ENCODE results near the gene ADAMTS8.

Gene ADAMTS8

DNA sequence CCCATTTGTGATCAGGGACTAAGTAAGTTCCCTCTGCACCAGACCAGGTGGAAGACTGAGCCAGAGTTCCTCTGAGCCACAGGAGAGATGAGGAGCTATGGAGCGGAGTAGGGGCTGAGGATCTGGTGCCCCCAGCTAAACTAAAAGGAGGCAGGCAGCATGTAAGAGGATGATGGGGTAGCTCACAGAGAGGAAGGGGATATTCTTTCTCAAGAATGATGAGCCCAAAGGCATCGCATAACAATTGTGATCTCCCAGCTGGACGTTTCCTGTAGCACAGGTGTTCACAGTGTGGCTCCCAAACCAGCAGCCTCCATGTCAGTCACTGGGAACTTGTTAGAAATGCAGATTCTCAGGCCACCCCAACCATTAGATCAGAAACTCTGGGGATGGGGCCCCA, 24.4 kb downstream of the ADAMTS8 start:
- Histone ChIP-seq H3K4me1 (ENCODE audit: control insufficient read depth, insufficient read depth, low read length) (peaks cover 30% of the 10 kb centered on the region), H3K36me3 (ENCODE audit: control insufficient read depth, insufficient read depth, low read length) (no peaks in the 10 kb centered on the region), H3K9ac (ENCODE audit: low read length) (peak overlapping the region; percentile 50), H3K27me3 (ENCODE audit: control insufficient read depth, insufficient read depth, low read length) (peaks cover 7% of the 10 kb centered on the region; the same call in 1 of the 2 replicates), H3K4me3 (ENCODE audit: low read depth, low read length) (0 out of 2 replicates have a peak overlapping the region, but pooled peaks have one; percentile 5), H3K27ac (ENCODE audit: low read depth, low read length) (peak overlapping the region; percentile 49), H3K9me3 (ENCODE audit: control insufficient read depth, insufficient read depth, low read depth, low read length) (no peaks in the 10 kb centered on the region)

DNA sequence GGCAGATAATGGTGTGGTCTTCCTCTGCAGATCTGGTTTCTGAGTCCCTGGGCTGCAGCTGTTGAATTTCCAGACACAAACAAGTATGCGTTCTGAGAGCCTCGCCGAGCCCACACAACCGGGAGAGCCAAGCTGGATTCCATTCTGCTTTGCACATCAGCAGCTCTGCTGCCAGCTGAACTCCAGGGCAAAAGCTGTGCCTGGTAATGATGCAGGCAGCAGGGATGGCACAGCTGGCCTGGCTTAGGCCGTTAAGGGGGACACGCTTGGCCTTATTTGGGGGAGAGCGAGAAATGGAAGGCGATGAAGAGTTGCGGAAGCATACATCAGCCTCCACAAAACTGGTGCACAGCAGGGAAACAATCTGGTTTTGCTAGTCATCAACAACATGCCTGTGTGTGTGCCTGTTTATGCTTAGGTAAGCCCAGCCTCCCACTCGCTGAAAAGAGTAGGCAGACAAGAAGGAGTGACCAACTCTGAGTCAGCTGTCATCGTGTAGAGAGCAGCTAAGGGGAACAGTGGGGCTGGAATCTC, 25.1 kb downstream of the ADAMTS8 start:
- H3K9me3 ChIP-seq (ENCODE audit: control insufficient read depth, insufficient read depth, low read depth, low read length), result no peaks in the 10 kb centered on the region
- H3K36me3 ChIP-seq (ENCODE audit: control insufficient read depth, insufficient read depth, low read length), result no peaks in the 10 kb centered on the region
- peak overlapping the region; percentile 49 for H3K27ac ChIP-seq (ENCODE audit: low read depth, low read length)
- H3K27me3 ChIP-seq (ENCODE audit: control insufficient read depth, insufficient read depth, low read length), result peaks cover 7% of the 10 kb centered on the region; the same call in 1 of the 2 replicates
- 0 out of 2 replicates have a peak overlapping the region, but pooled peaks have one; percentile 5 for H3K4me3 ChIP-seq (ENCODE audit: low read depth, low read length)
- peaks cover 30% of the 10 kb centered on the region for H3K4me1 ChIP-seq (ENCODE audit: control insufficient read depth, insufficient read depth, low read length)
- peak overlapping the region; percentile 50 for H3K9ac ChIP-seq (ENCODE audit: low read length)

DNA sequence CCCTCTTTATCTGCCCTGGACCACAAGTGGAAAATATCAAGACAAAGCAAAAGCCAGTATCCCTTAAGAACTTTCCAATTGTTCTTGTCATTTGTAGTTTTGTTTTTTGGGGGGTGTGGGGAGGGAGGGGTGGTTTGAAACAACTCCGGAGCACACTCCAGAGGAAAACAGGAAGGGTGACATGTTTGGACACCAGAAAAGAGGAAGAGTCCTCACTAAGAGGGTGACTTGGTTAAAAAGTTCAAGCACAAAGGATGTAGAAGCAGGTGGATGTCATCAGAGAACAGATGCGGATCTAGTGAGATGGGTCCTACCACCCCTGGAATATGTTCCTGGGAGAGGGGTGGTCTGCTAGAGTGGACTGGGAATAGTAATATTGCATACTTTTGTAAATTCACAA, 25.8 kb downstream of the ADAMTS8 start:
- Histone ChIP-seq H3K36me3 (ENCODE audit: control insufficient read depth, insufficient read depth, low read length) (no peaks in the 10 kb centered on the region), H3K4me3 (ENCODE audit: low read depth, low read length) (no peak overlapping the region), H3K27me3 (ENCODE audit: control insufficient read depth, insufficient read depth, low read length) (peaks cover 7% of the 10 kb centered on the region; the same call in 1 of the 2 replicates), H3K4me1 (ENCODE audit: control insufficient read depth, insufficient read depth, low read length) (peaks cover 30% of the 10 kb centered on the region), H3K9me3 (ENCODE audit: control insufficient read depth, insufficient read depth, low read depth, low read length) (no peaks in the 10 kb centered on the region), H3K9ac (ENCODE audit: low read length) (no peak overlapping the region), H3K27ac (ENCODE audit: low read depth, low read length) (no peak overlapping the region)

DNA sequence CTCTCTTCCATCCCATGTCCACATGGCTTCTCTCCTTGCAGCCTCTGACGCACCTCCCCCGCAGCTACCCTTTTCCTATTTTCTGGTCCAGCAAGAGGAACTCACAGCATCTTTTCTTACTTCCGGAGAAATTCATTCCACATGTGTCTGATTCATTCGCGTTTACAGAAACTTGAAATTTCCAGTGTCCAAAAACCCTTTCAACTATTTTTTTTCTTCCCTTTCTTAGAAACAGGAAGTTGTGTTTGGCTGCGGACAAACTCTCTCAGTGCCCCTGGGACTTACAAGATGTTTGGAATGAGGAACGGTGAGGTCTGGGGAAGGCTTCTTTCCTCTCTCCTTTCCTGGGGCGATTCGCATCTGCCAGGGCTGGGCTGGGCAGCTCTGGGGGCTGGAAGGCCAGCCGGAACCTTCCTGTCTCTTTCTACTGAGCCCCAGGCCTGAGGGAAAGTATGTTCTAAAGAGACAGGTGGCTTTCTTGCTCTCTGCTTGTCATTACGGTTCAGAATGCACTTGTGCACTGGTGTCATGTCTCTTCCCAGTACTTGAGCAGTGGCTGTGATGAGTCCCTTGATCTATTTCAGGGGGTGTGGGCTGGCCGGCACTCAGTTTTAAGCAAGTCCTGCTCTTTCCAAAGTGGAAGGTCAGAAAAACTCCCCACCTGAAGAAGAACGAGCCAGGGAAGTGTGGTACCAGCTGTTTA, 27.5 kb downstream of the ADAMTS8 start:
- Histone ChIP-seq H3K4me1 (ENCODE audit: control insufficient read depth, insufficient read depth, low read length) (peaks cover 30% of the 10 kb centered on the region), H3K36me3 (ENCODE audit: control insufficient read depth, insufficient read depth, low read length) (no peaks in the 10 kb centered on the region), H3K27ac (ENCODE audit: low read depth, low read length) (no peak overlapping the region), H3K9me3 (ENCODE audit: control insufficient read depth, insufficient read depth, low read depth, low read length) (no peaks in the 10 kb centered on the region), H3K4me3 (ENCODE audit: low read depth, low read length) (no peak overlapping the region), H3K27me3 (ENCODE audit: control insufficient read depth, insufficient read depth, low read length) (peaks cover 7% of the 10 kb centered on the region; the same call in 1 of the 2 replicates), H3K9ac (ENCODE audit: low read length) (no peak overlapping the region)

DNA sequence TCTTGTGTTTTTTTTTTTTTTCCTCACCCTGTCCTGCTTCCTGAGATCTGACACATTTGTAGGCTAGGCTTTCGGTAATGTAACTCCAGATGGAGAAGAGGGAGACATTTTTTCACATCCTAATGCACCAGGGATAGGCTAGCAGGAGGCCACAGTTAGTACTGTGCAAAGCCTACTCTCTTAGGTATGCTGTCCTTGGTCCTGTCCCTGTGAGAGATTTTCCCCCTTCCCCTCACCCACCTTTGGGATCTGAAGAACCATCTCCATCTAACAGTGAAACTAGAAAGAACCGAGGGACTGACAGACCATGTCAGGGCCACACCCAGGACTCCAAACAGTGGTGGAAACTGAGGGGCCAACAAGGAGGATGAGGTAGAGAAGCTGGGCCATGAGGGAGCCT, 29.2 kb downstream of the ADAMTS8 start:
- H3K9me3 ChIP-seq (ENCODE audit: control insufficient read depth, insufficient read depth, low read depth, low read length), result no peaks in the 10 kb centered on the region
- H3K9ac ChIP-seq (ENCODE audit: low read length), result no peak overlapping the region
- no peaks in the 10 kb centered on the region for H3K36me3 ChIP-seq (ENCODE audit: control insufficient read depth, insufficient read depth, low read length)
- H3K27ac ChIP-seq (ENCODE audit: low read depth, low read length), result no peak overlapping the region
- peaks cover 18% of the 10 kb centered on the region for H3K4me1 ChIP-seq (ENCODE audit: control insufficient read depth, insufficient read depth, low read length)
- no peak overlapping the region for H3K4me3 ChIP-seq (ENCODE audit: low read depth, low read length)
- H3K27me3 ChIP-seq (ENCODE audit: control insufficient read depth, insufficient read depth, low read length), result 0 out of 2 replicates have a peak, but pooled peaks cover 4% of the 10 kb centered on the region

DNA sequence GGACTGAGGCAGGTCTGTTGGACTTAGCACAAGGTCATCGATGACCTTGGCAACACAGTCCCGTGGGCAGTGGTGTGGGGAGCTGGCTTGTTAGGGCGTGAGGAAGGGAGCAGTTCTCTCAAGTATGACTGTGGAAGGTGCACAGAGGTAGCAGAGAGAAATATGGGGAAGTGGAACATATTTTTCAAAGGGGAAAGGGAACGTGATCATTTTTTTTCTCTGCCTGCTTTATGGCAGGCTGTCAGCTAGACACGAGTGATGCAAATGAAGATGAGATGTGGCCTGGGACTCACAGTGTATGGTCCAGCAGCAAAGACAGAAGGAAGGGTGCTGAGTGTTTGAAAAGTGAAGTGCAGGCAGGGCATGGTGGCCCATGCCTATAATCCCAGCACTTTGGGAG, 30.6 kb downstream of the ADAMTS8 start:
- Histone ChIP-seq H3K27me3 (ENCODE audit: control insufficient read depth, insufficient read depth, low read length) (0 out of 2 replicates have a peak, but pooled peaks cover 4% of the 10 kb centered on the region), H3K36me3 (ENCODE audit: control insufficient read depth, insufficient read depth, low read length) (no peaks in the 10 kb centered on the region), H3K27ac (ENCODE audit: low read depth, low read length) (no peak overlapping the region), H3K4me3 (ENCODE audit: low read depth, low read length) (no peak overlapping the region), H3K9me3 (ENCODE audit: control insufficient read depth, insufficient read depth, low read depth, low read length) (no peaks in the 10 kb centered on the region), H3K9ac (ENCODE audit: low read length) (no peak overlapping the region), H3K4me1 (ENCODE audit: control insufficient read depth, insufficient read depth, low read length) (peaks cover 5% of the 10 kb centered on the region; the same call in 1 of the 2 replicates)

DNA sequence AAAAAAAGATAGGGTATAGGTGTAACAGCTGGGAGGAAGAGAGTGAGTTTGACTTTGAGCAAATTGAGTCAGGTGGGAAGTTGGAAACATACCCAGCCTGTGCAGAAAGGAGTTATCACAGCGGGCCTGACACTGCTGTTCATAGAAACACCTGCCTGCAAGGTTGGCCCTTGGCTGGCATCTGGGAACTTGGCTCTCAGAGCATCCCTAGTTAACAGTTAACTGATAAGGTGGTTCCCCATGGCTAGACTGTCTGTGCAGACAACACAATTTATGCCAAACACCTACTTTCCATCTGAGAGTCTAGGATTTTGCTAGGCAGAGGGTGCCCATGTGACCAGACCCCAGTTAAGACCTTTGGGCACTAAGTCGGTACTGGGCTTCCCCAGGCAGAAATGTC, 31.4 kb downstream of the ADAMTS8 start:
- no peaks in the 10 kb centered on the region for H3K9me3 ChIP-seq (ENCODE audit: control insufficient read depth, insufficient read depth, low read depth, low read length)
- no peak overlapping the region for H3K9ac ChIP-seq (ENCODE audit: low read length)
- no peak overlapping the region for H3K27ac ChIP-seq (ENCODE audit: low read depth, low read length)
- 0 out of 2 replicates have a peak, but pooled peaks cover 4% of the 10 kb centered on the region for H3K27me3 ChIP-seq (ENCODE audit: control insufficient read depth, insufficient read depth, low read length)
- no peaks in the 10 kb centered on the region for H3K36me3 ChIP-seq (ENCODE audit: control insufficient read depth, insufficient read depth, low read length)
- no peak overlapping the region for H3K4me3 ChIP-seq (ENCODE audit: low read depth, low read length)
- H3K4me1 ChIP-seq (ENCODE audit: control insufficient read depth, insufficient read depth, low read length), result peaks cover 5% of the 10 kb centered on the region; the same call in 1 of the 2 replicates

DNA sequence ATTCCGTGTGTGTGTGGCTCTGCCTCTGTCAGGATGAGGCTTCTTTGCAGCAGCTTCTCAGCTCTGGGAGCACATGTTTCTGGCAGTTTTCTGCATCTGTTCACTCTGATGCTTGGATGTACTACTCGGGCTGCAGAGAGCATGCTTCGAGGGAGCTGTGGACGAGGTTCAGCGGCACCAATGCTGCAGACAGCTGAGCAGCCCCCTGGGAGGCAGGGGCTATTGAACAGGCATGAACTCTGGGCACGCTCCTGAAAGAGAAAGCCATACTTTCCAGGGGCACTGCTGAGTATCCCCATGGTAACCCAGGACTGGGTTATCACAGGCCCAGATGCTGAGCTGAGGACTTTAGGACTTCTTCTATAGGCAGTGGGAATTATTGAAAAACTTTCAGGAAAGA, 33.8 kb downstream of the ADAMTS8 start:
- Histone ChIP-seq H3K36me3 (ENCODE audit: control insufficient read depth, insufficient read depth, low read length) (no peaks in the 10 kb centered on the region), H3K4me3 (ENCODE audit: low read depth, low read length) (no peak overlapping the region), H3K9ac (ENCODE audit: low read length) (no peak overlapping the region), H3K27me3 (ENCODE audit: control insufficient read depth, insufficient read depth, low read length) (peaks cover 6% of the 10 kb centered on the region), H3K4me1 (ENCODE audit: control insufficient read depth, insufficient read depth, low read length) (peaks cover 8% of the 10 kb centered on the region), H3K9me3 (ENCODE audit: control insufficient read depth, insufficient read depth, low read depth, low read length) (no peaks in the 10 kb centered on the region), H3K27ac (ENCODE audit: low read depth, low read length) (no peak overlapping the region)

DNA sequence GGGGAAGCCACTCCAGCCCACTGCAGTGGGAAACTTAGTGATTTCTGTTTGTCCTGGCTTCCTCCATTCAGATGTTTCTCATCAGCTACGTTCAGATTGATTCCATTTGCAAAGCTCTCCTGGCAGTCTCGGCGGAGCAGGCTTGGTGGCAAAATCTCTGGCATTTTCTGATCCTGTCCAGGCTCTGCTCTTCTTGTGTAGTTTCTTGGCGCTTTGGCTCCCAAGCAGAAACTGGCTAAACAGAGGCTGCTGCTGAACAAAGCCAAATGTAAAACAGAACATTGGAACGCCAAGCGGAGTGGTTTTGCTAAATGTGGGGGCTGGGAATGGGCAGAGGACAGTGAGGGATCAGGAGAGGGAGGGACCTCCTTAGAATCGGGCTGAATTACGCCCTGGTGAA, 36.7 kb downstream of the ADAMTS8 start:
- no peak overlapping the region for H3K27ac ChIP-seq (ENCODE audit: low read depth, low read length)
- no peaks in the 10 kb centered on the region for H3K36me3 ChIP-seq (ENCODE audit: control insufficient read depth, insufficient read depth, low read length)
- no peak overlapping the region for H3K9ac ChIP-seq (ENCODE audit: low read length)
- no peaks in the 10 kb centered on the region for H3K9me3 ChIP-seq (ENCODE audit: control insufficient read depth, insufficient read depth, low read depth, low read length)
- H3K4me1 ChIP-seq (ENCODE audit: control insufficient read depth, insufficient read depth, low read length), result peaks cover 12% of the 10 kb centered on the region
- H3K4me3 ChIP-seq (ENCODE audit: low read depth, low read length), result no peak overlapping the region
- peaks cover 6% of the 10 kb centered on the region for H3K27me3 ChIP-seq (ENCODE audit: control insufficient read depth, insufficient read depth, low read length)

DNA sequence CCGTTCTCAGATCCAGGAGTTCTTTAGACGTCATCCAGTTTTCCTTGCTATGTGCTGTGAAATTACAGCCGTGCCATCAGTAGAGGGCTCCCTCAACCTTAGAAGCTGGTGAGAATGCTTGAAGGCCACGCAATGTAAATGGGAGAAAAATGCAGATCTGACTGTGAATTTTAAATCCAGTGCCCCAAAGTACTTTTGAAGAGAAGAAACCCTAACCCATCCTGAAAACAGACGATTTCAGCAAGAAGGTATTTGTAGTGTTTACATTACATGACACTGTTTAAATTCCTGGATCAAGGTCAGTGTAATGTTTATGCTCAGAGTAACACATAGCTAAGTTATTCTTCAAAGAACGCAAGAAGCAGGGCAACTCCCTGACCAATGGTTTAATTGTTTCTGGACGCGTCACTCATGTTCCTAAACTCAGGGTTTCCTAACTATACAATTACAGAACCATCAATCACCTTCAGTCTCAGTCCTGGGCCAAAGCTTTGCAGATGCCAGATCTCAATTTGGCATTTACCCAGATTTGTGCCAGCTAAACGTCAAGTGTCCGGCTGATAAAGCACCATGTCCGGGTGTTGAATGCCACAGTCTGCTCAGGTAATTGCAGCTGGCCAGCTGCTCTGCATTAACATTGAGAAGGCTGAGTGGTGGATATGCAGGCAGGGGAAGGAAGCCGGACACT, 38.2 kb downstream of the ADAMTS8 start:
- Histone ChIP-seq H3K27ac (ENCODE audit: low read depth, low read length) (no peak overlapping the region), H3K4me3 (ENCODE audit: low read depth, low read length) (no peak overlapping the region), H3K4me1 (ENCODE audit: control insufficient read depth, insufficient read depth, low read length) (peaks cover 12% of the 10 kb centered on the region), H3K9me3 (ENCODE audit: control insufficient read depth, insufficient read depth, low read depth, low read length) (no peaks in the 10 kb centered on the region), H3K9ac (ENCODE audit: low read length) (no peak overlapping the region), H3K36me3 (ENCODE audit: control insufficient read depth, insufficient read depth, low read length) (no peaks in the 10 kb centered on the region), H3K27me3 (ENCODE audit: control insufficient read depth, insufficient read depth, low read length) (peaks cover 6% of the 10 kb centered on the region)

DNA sequence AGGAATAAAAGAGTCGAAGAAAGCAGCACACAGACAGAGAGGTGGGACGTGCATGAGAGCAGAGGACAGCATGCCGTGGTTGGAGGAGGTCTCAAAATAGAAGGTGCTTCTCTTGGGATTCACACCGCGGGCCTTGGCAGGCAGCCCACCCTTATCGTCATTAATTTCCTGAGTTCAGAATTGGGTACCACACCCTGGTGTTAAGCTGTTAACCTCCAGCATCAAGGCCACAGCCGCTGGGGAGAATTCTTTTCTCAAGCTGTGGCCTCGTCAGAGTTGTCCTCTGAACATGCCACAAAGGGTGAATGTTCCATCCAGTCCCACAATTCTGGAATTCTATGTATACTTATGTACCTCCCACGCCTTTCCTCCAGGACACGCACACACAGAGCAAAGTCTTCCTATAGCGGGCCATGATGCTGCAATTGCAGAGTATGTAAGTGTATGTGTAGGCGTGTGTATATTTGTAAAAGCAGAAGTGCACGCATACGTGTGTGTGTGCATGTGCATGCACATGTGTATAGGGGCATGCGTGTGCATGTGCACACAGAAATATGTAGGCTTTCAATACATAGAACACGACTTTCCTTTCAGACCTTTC, 39.0 kb downstream of the ADAMTS8 start:
- no peak overlapping the region for H3K27ac ChIP-seq (ENCODE audit: low read depth, low read length)
- peaks cover 6% of the 10 kb centered on the region for H3K27me3 ChIP-seq (ENCODE audit: control insufficient read depth, insufficient read depth, low read length)
- H3K36me3 ChIP-seq (ENCODE audit: control insufficient read depth, insufficient read depth, low read length), result no peaks in the 10 kb centered on the region
- no peak overlapping the region for H3K4me3 ChIP-seq (ENCODE audit: low read depth, low read length)
- peaks cover 12% of the 10 kb centered on the region for H3K4me1 ChIP-seq (ENCODE audit: control insufficient read depth, insufficient read depth, low read length)
- no peaks in the 10 kb centered on the region for H3K9me3 ChIP-seq (ENCODE audit: control insufficient read depth, insufficient read depth, low read depth, low read length)
- no peak overlapping the region for H3K9ac ChIP-seq (ENCODE audit: low read length)

Measured in HUES6 (cell line).